Measurements from ENCODE around the gene LRCH2.
"Not testable (repeated sequence)": the region's sequence is repeated elsewhere in the genome, so short reads cannot be mapped to it uniquely, and the experiment has no call there.

The LRCH2 gene

DNA sequence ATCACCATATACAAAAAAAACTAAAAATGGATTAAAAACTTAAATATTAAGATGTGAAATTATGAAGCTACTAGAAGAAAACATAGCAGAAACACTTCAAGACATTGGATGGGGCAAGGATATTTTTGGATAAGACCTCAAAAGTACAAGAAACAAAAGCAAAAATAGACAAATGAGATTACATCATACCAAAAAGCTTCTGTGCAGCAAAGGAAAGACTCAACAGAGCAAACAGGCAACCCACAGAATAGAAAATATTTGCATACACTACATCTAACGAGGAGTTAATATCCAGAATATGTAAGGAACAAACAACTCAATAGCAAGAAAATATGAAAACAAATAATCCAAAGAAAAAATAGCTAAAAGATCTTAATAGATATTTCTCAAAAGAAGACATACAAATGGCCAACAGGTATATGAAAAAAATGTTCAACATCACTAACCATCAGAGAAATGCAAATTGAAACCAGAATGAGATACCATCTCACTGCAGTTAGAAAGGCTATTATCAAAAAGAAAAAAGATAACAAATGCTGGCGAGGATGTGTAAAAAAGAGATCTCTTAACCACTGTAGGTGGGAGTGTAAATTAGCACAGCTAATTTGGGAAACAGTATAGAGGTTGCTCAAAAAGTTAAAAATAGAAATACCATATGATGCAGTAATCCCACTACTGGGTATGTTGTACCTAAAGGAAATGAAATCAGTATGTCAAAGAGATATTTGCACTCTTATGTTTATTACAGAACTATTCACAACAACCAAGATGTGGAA, 17.8 kb upstream of the LRCH2 start:
- H3K4me3 ChIP-seq (ENCODE audit: low read depth in 1 of 2, low read length in 2 of 2): no peak overlapping the region
- no peaks in the 10 kb centered on the region for H3K36me3 ChIP-seq (ENCODE audit: control insufficient read depth in 1 of 2, insufficient read depth in 2 of 2, low read length in 2 of 2)
- H3K27me3 ChIP-seq (ENCODE audit: control insufficient read depth in 1 of 2, insufficient read depth in 2 of 2, low read length in 2 of 2): no peaks in the 10 kb centered on the region

DNA sequence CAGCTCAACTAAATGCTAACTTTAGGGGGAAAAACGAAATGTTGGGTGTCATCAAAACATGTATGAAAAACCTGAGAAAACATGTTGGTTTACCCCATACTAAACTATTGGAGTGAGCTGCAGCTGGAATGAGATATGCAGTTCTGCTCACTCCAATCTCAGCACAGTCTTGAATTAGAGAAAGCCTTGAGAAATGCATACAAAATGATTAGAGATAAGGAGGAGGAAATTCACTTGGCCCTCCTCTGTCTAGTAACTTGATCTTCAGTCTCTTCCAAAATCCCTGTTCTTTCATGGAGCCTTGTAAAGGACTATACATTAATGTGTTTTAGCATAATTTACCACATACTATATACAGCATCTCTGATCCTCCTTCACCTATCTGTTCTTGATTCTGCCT, 3.2 kb upstream of the LRCH2 start:
- Histone ChIP-seq H3K9me3 (ENCODE audit: control insufficient read depth in 1 of 2, low read length in 2 of 2) (no peaks in the 10 kb centered on the region), H3K9ac (ENCODE audit: low read depth in 1 of 2, low read length in 2 of 2) (no peak overlapping the region), H3K27me3 (ENCODE audit: control insufficient read depth in 1 of 2, insufficient read depth in 2 of 2, low read length in 2 of 2) (peaks cover 0 to 9% of the 10 kb centered on the region in 2 donors), H3K36me3 (ENCODE audit: control insufficient read depth in 1 of 2, insufficient read depth in 2 of 2, low read length in 2 of 2) (no peaks in the 10 kb centered on the region), H3K4me1 (ENCODE audit: control insufficient read depth in 1 of 2, insufficient read depth in 2 of 2, low read length in 2 of 2) (no peaks in the 10 kb centered on the region), H3K4me3 (ENCODE audit: low read depth in 1 of 2, low read length in 2 of 2) (no peak overlapping the region), H3K27ac (ENCODE audit: low read depth, low read length) (no peak overlapping the region)

More for the DNA sequence above, 17.8 kb upstream of the LRCH2 start:
- no peaks in the 10 kb centered on the region for H3K9me3 ChIP-seq (ENCODE audit: control insufficient read depth in 1 of 2, low read length in 2 of 2)
- H3K4me1 ChIP-seq (ENCODE audit: control insufficient read depth in 1 of 2, insufficient read depth in 2 of 2, low read length in 2 of 2): no peaks in the 10 kb centered on the region
- H3K9ac ChIP-seq (ENCODE audit: low read depth in 1 of 2, low read length in 2 of 2): no peak overlapping the region
- H3K27ac ChIP-seq (ENCODE audit: low read depth, low read length): no peak overlapping the region

DNA sequence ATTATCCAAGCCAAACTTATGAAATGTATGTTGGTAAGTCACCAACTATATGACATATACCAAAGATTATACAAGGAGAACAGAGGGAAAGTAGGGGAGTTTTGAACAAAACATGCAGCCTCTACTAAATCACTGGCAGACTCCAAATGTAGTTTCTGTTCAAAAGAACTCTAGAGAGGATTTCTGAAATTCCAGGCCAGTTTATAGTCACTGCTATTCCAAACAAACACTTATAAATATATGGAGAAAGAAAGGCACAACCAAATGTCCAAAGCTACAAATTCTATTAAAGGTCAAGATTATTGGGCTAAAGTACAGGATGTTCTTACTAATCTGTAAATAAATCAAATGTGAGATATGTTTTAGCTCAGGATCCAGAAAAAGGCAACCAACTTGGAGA, 2.7 kb upstream of the LRCH2 start:
- Histone ChIP-seq H3K27ac (ENCODE audit: low read depth, low read length) (no peak overlapping the region), H3K9ac (ENCODE audit: low read depth in 1 of 2, low read length in 2 of 2) (no peak overlapping the region), H3K4me3 (ENCODE audit: low read depth in 1 of 2, low read length in 2 of 2) (no peak overlapping the region), H3K4me1 (ENCODE audit: control insufficient read depth in 1 of 2, insufficient read depth in 2 of 2, low read length in 2 of 2) (no peaks in the 10 kb centered on the region), H3K9me3 (ENCODE audit: control insufficient read depth in 1 of 2, low read length in 2 of 2) (no peaks in the 10 kb centered on the region), H3K27me3 (ENCODE audit: control insufficient read depth in 1 of 2, insufficient read depth in 2 of 2, low read length in 2 of 2) (peaks cover 0 to 9% of the 10 kb centered on the region in 2 donors), H3K36me3 (ENCODE audit: control insufficient read depth in 1 of 2, insufficient read depth in 2 of 2, low read length in 2 of 2) (no peaks in the 10 kb centered on the region)

DNA sequence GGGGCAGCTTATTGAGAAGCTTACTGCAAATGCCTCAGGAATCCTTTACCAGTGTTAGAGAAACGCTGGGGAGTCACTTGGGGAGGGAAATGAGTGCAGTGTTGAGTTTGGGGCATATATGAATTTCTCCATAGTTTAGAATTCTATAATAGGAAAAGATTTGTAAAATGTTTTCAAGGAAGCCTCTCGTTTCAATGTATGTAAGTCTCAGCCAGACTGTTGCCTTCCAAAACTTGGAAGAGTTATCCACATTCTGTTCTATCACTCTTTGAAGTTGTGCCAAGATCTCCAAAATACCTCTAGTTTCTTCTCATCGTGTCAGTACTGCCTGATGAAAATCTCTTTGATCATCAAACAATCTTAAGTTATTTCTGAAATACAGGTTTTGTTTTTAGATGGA, 565 bp upstream of the LRCH2 start:
- H3K27ac ChIP-seq (ENCODE audit: low read depth, low read length): no peak overlapping the region

DNA sequence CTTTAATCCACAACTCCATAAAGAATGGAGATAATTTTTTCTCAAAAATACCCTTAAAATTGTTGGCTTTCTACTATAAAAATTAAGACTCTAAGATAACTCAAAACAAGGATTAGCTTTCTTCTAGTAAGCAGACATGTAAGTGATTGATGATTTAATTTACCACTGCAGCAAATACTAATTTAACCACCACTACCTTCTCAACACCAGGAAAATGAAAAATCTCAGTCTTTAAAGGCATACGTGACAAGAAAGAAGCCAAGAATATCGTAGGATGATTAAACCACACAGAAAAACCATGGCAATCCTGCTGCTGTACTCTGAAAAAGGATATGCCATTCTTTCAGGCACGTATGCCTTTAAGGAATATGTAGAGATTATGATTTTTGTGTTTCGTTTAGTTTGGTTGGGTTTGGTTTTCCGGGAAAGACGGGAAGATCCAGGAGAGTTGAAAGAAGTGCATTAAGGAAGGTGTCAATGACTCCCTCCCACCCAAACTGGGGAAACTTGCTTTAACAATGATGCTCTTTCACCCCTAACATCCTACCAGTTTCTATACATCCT, 881 bp downstream of the LRCH2 start:
- Histone ChIP-seq H3K36me3 (ENCODE audit: control insufficient read depth in 1 of 2, insufficient read depth in 2 of 2, low read length in 2 of 2) (no peaks in the 10 kb centered on the region), H3K4me3 (ENCODE audit: low read depth in 1 of 2, low read length in 2 of 2) (peak overlapping the region; percentile 40 to 48), H3K27me3 (ENCODE audit: control insufficient read depth in 1 of 2, insufficient read depth in 2 of 2, low read length in 2 of 2) (peaks cover 0 to 9% of the 10 kb centered on the region in 2 donors), H3K9ac (ENCODE audit: low read depth in 1 of 2, low read length in 2 of 2) (no peak overlapping the region), H3K9me3 (ENCODE audit: control insufficient read depth in 1 of 2, low read length in 2 of 2) (no peaks in the 10 kb centered on the region), H3K27ac (ENCODE audit: low read depth, low read length) (no peak overlapping the region), H3K4me1 (ENCODE audit: control insufficient read depth in 1 of 2, insufficient read depth in 2 of 2, low read length in 2 of 2) (no peaks in the 10 kb centered on the region)

More for the DNA sequence above, 565 bp upstream of the LRCH2 start:
- Histone ChIP-seq H3K9me3 (ENCODE audit: control insufficient read depth in 1 of 2, low read length in 2 of 2) (no peaks in the 10 kb centered on the region), H3K36me3 (ENCODE audit: control insufficient read depth in 1 of 2, insufficient read depth in 2 of 2, low read length in 2 of 2) (no peaks in the 10 kb centered on the region), H3K9ac (ENCODE audit: low read depth in 1 of 2, low read length in 2 of 2) (no peak overlapping the region), H3K4me1 (ENCODE audit: control insufficient read depth in 1 of 2, insufficient read depth in 2 of 2, low read length in 2 of 2) (no peaks in the 10 kb centered on the region), H3K4me3 (ENCODE audit: low read depth in 1 of 2, low read length in 2 of 2) (no peak overlapping the region), H3K27me3 (ENCODE audit: control insufficient read depth in 1 of 2, insufficient read depth in 2 of 2, low read length in 2 of 2) (peaks cover 0 to 9% of the 10 kb centered on the region in 2 donors)

DNA sequence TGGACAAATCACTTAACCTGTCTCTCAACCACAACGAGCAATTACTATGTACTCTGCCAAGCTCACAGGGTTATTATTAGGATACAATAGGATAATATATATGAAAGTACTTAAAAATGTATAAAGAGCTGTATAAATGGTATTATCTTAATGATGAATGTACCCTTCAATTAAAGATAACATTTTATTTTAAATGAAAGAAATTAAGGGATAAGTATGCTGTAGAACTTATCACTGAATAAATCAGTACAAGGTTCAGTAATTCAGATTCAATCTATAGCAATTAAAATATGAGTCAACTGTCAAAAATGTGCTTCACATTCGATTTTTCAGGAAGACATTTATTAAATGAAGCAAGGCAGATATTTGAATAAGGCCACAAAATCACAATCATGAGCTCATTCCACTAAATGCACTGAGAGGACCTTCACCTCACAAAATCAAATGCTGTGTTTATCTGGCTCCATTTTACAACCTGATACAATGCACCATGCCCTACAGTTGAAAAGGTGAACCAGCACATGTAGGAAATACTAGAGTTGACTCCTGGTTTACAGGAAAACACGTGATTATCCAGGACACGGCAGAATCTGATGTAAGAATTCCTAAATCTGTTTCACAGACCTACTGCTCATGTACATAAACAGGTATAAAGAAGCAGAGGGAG, 4.4 kb downstream of the LRCH2 start:
- H3K36me3 ChIP-seq (ENCODE audit: control insufficient read depth in 1 of 2, insufficient read depth in 2 of 2, low read length in 2 of 2): no peaks in the 10 kb centered on the region
- H3K4me3 ChIP-seq (ENCODE audit: low read depth in 1 of 2, low read length in 2 of 2): no peak overlapping the region
- H3K27me3 ChIP-seq (ENCODE audit: control insufficient read depth in 1 of 2, insufficient read depth in 2 of 2, low read length in 2 of 2): peaks cover 0 to 9% of the 10 kb centered on the region in 2 donors
- no peak overlapping the region for H3K27ac ChIP-seq (ENCODE audit: low read depth, low read length)
- no peaks in the 10 kb centered on the region for H3K9me3 ChIP-seq (ENCODE audit: control insufficient read depth in 1 of 2, low read length in 2 of 2)
- H3K4me1 ChIP-seq (ENCODE audit: control insufficient read depth in 1 of 2, insufficient read depth in 2 of 2, low read length in 2 of 2): no peaks in the 10 kb centered on the region
- no peak overlapping the region for H3K9ac ChIP-seq (ENCODE audit: low read depth in 1 of 2, low read length in 2 of 2)

DNA sequence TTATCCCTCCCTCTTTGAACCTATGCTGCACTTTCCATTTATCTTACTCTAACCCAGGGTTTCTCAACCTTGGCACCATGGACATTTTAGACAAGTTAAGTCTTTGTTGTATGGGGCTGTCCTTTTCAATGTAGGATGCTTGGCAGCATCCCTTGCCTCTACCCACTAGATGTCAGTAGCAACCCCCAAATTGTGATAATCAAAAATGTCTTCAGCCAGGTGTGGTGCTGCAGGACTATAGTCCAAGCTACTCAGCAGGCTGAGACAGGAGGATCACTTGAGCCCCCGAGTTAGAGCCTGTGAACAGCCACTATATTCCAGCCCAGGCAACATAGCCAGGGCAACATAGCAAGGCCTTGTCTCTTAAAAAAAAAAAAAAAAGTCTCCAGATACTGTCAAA, 7.0 kb downstream of the LRCH2 start:
- H3K36me3 ChIP-seq (ENCODE audit: control insufficient read depth in 1 of 2, insufficient read depth in 2 of 2, low read length in 2 of 2): no peaks in the 10 kb centered on the region
- no peaks in the 10 kb centered on the region for H3K9me3 ChIP-seq (ENCODE audit: control insufficient read depth in 1 of 2, low read length in 2 of 2)
- no peak overlapping the region for H3K4me3 ChIP-seq (ENCODE audit: low read depth in 1 of 2, low read length in 2 of 2)
- H3K27me3 ChIP-seq (ENCODE audit: control insufficient read depth in 1 of 2, insufficient read depth in 2 of 2, low read length in 2 of 2): no peaks in the 10 kb centered on the region
- no peak overlapping the region for H3K9ac ChIP-seq (ENCODE audit: low read depth in 1 of 2, low read length in 2 of 2)
- H3K4me1 ChIP-seq (ENCODE audit: control insufficient read depth in 1 of 2, insufficient read depth in 2 of 2, low read length in 2 of 2): no peaks in the 10 kb centered on the region
- no peak overlapping the region for H3K27ac ChIP-seq (ENCODE audit: low read depth, low read length)

DNA sequence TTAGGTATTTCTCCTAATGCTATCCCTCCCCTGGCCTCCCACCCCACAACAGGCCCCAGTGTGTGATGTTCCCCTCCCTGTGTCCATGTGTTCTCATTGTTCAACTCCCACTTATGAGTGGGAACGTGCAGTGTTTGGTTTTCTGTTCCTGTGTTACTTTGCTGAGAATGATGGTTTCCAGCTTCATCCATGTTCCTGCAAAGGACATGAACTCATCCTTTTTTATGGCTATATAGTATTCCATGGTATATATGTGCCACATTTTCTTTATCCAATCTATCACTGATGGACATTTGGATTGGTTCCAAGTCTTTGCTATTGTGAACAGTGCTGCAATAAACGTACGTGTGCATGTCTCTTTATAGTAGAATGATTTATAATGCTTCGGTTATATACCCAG, 16.6 kb downstream of the LRCH2 start:
- H3K9ac ChIP-seq (ENCODE audit: low read depth in 1 of 2, low read length in 2 of 2); H3K4me3 ChIP-seq (ENCODE audit: low read depth in 1 of 2, low read length in 2 of 2); H3K9me3 ChIP-seq (ENCODE audit: control insufficient read depth in 1 of 2, low read length in 2 of 2); H3K36me3 ChIP-seq (ENCODE audit: control insufficient read depth in 1 of 2, insufficient read depth in 2 of 2, low read length in 2 of 2); H3K4me1 ChIP-seq (ENCODE audit: control insufficient read depth in 1 of 2, insufficient read depth in 2 of 2, low read length in 2 of 2); H3K27ac ChIP-seq (ENCODE audit: low read depth, low read length); H3K27me3 ChIP-seq (ENCODE audit: control insufficient read depth in 1 of 2, insufficient read depth in 2 of 2, low read length in 2 of 2): not testable (repeated sequence)

DNA sequence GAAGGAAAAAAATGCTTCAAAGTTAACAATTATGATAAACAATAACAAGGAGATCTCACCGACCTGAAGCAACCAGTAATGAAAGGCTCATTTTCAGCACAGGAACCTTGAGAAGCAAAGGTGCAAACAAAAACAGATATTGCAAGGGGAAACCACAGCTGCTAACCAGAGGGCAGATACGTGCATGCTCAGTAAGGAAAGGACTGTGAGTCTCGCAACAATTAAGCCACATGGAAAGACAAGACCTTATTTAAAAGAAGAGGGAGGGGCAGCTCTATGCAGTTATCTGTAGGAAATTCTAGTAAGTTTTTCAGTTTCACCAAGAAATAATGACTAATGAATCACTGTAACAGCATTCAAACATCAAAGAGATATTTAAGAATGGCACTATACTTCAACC, 19.3 kb downstream of the LRCH2 start:
- H3K36me3 ChIP-seq (ENCODE audit: control insufficient read depth in 1 of 2, insufficient read depth in 2 of 2, low read length in 2 of 2): no peaks in the 10 kb centered on the region
- H3K27me3 ChIP-seq (ENCODE audit: control insufficient read depth in 1 of 2, insufficient read depth in 2 of 2, low read length in 2 of 2): no peaks in the 10 kb centered on the region
- H3K4me1 ChIP-seq (ENCODE audit: control insufficient read depth in 1 of 2, insufficient read depth in 2 of 2, low read length in 2 of 2): no peaks in the 10 kb centered on the region
- H3K27ac ChIP-seq (ENCODE audit: low read depth, low read length): no peak overlapping the region
- H3K9me3 ChIP-seq (ENCODE audit: control insufficient read depth in 1 of 2, low read length in 2 of 2): no peaks in the 10 kb centered on the region
- H3K9ac ChIP-seq (ENCODE audit: low read depth in 1 of 2, low read length in 2 of 2): no peak overlapping the region
- H3K4me3 ChIP-seq (ENCODE audit: low read depth in 1 of 2, low read length in 2 of 2): no peak overlapping the region

DNA sequence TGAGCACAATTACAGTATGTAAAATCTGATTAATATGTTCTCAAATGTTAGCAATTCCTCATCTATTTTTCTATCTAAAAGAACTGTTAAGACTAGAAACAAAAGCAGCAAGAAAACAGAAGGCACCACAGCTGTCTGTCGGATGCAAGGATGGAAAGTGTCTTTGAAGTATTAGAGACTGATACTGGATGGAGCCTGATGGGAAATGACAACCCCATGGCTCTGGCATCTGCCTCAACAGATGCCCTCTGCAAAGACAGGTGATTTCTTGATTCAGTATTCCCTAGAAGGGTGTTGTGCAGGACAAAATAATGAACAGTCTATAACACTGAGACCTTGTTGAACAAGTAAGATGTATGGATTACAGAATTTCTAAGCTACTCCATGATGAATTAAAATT, 19.7 kb downstream of the LRCH2 start:
- H3K27me3 ChIP-seq (ENCODE audit: control insufficient read depth in 1 of 2, insufficient read depth in 2 of 2, low read length in 2 of 2): no peaks in the 10 kb centered on the region
- no peak overlapping the region for H3K4me3 ChIP-seq (ENCODE audit: low read depth in 1 of 2, low read length in 2 of 2)
- no peak overlapping the region for H3K9ac ChIP-seq (ENCODE audit: low read depth in 1 of 2, low read length in 2 of 2)
- H3K4me1 ChIP-seq (ENCODE audit: control insufficient read depth in 1 of 2, insufficient read depth in 2 of 2, low read length in 2 of 2): no peaks in the 10 kb centered on the region
- H3K36me3 ChIP-seq (ENCODE audit: control insufficient read depth in 1 of 2, insufficient read depth in 2 of 2, low read length in 2 of 2): no peaks in the 10 kb centered on the region
- no peaks in the 10 kb centered on the region for H3K9me3 ChIP-seq (ENCODE audit: control insufficient read depth in 1 of 2, low read length in 2 of 2)
- H3K27ac ChIP-seq (ENCODE audit: low read depth, low read length): no peak overlapping the region

Data from duodenal mucosa (tissue), 2 donors.